Measurements from ENCODE around the gene GOLGA6A. TPM values are rescaled to one million over a fixed set of nuclear protein-coding genes. Genes with fewer than 3 reads are reported as not detected.

The GOLGA6A gene, protein sequence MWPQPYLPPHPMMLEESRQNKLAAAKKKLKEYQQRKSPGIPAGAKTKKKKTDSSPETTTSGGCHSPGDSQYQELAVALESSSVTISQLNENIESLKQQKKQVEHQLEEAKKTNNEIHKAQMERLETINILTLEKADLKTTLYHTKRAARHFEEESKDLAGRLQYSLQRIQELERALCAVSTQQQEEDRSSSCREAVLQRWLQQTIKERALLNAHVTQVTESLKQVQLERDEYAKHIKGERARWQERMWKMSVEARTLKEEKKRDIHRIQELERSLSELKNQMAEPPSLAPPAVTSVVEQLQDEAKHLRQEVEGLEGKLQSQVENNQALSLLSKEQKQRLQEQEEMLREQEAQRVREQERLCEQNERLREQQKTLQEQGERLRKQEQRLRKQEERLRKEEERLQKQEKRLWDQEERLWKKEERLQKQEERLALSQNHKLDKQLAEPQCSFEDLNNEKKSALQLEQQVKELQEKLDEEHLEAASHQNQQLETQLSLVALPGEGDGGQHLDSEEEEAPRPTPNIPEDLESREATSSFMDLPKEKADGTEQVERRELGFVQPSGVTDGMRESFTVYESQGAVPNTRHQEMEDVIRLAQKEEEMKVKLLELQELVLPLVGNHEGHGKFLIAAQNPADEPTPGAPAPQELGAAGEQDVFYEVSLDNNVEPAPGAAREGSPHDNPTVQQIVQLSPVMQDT
- not detected in 2 replicates for total RNA-seq

GRCh38 chr15:74082450-74082849 is at the start of gene GOLGA6A:
GOLGA6A (minus strand) TSS chr15:74082550; CDS start chr15:74082509, 41 bp downstream.

GRCh38 chr15:74130155-74130848 is 48.0 kb upstream of the GOLGA6A start, which contains the start of gene ISLR2:
ISLR2 (plus strand) TSS chr15:74130586; CDS start chr15:74132755, 2,169 bp downstream.

Other genes with a start within 250 kb of the GOLGA6A start
- not detected in 2 replicates for gene TBC1D21, start 209.0 kb downstream of the GOLGA6A start, total RNA-seq
- gene LOXL1, start 156.1 kb downstream of the GOLGA6A start, total RNA-seq = 11.6 and 12.1 TPM in 2 replicates
- 11.8 and 14.5 TPM in 2 replicates for gene STOML1, start 90.3 kb downstream of the GOLGA6A start, total RNA-seq
- gene PML, start 87.8 kb downstream of the GOLGA6A start, total RNA-seq = 35.2 and 48.0 TPM in 2 replicates
- not detected in 2 replicates for gene ISLR2, start 48.0 kb upstream of the GOLGA6A start, total RNA-seq
- not detected in 2 replicates for gene ISLR, start 91.2 kb upstream of the GOLGA6A start, total RNA-seq
- gene STRA6, start 120.2 kb upstream of the GOLGA6A start, total RNA-seq = 0.28 and 0.79 TPM in 2 replicates
- not detected in 2 replicates for gene CCDC33, start 153.8 kb upstream of the GOLGA6A start, total RNA-seq

All from airway epithelial cell (primary cell).